SKM-1 (cell line): ENCODE data around the gene PLXNA2.

Source experiments
- DNase-seq: peaks from one replicate; lab custom pipeline; 2025; ENCODE audit not compliant: unreplicated experiment; lab: John Stamatoyannopoulos, UW

The PLXNA2 gene

GRCh38 chr1:208004851-208005250 is 239.3 kb downstream of the PLXNA2 start:
- no peak for DNase-seq

GRCh38 chr1:208003241-208003640 is 240.9 kb downstream of the PLXNA2 start:
- DNase-seq = no peak

GRCh38 chr1:208002672-208003071 is 241.5 kb downstream of the PLXNA2 start:
- no peak for DNase-seq

DNA sequence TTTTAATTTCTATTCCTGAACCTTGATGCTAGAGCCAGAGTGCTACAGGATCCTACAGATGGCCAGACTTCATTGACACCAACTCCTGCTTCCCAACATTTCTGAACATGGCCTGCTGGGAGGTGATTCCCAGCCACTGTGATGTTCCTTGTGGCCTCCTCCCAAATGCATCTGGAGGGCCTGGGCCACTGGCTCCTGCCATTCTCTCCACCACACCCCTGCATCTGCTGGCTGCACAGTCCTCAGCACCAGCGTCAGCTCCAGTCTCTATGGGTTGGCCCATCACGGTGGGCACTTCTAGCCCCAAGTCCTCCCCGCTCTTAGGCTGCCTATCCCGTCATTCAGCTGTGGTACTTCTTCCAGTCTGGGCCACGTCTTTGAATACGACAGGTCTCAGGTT is 242.1 kb downstream of the PLXNA2 start:
- no peak for DNase-seq

GRCh38 chr1:208000504-208000903 is 243.7 kb downstream of the PLXNA2 start:
- no peak for DNase-seq

DNA sequence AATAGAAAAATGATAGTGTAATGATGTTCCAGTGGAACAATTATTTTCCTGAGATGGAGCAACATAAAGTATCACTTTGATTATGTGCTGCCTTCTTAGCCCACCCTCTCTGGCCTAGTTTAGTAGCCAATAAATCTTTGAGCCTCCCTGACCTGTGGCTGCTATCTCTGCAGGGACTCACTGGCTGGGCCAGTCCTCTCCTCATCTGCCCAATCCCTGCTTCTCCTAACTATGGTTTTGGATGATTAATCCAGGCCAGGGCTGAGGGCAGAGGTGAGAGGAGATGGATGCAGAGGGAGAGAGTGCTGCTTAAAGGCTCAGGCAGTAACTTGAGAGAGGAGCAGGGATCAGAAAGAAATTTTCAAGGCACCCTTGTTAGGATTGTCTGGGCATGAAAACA is 244.2 kb downstream of the PLXNA2 start:
- DNase-seq = no peak

- no peak for DNase-seq
These were observed 244.8 kb downstream of the PLXNA2 start for GRCh38 chr1:207999274-207999915.

- DNase-seq = no peak
These were observed 245.5 kb downstream of the PLXNA2 start for GRCh38 chr1:207998691-207999090.

- peak; percentile 82 for DNase-seq
These were observed 246.5 kb downstream of the PLXNA2 start for GRCh38 chr1:207997486-207998268.

DNA sequence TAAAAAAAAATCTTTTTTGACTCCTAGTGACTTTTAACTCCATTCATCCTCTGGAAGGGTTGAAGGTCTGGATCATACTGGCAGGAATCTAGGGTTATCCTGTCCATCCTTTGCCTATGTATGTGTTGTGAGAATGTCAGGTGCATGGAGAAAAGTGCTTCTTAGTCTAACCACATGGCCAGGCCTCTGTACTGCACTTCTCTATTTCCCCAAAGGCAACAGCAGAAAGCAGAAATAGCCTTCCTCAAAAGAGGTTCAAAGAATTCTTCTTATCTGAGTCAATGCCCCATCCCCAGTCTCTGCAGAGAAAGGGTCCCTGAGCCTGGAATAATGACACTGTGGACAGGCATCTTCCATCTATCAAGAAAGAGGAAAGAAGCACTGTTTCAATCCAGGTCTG is 247.5 kb downstream of the PLXNA2 start:
- peak; percentile 85 for DNase-seq

GRCh38 chr1:207995576-207995975 is 248.6 kb downstream of the PLXNA2 start:
- no peak for DNase-seq

DNA sequence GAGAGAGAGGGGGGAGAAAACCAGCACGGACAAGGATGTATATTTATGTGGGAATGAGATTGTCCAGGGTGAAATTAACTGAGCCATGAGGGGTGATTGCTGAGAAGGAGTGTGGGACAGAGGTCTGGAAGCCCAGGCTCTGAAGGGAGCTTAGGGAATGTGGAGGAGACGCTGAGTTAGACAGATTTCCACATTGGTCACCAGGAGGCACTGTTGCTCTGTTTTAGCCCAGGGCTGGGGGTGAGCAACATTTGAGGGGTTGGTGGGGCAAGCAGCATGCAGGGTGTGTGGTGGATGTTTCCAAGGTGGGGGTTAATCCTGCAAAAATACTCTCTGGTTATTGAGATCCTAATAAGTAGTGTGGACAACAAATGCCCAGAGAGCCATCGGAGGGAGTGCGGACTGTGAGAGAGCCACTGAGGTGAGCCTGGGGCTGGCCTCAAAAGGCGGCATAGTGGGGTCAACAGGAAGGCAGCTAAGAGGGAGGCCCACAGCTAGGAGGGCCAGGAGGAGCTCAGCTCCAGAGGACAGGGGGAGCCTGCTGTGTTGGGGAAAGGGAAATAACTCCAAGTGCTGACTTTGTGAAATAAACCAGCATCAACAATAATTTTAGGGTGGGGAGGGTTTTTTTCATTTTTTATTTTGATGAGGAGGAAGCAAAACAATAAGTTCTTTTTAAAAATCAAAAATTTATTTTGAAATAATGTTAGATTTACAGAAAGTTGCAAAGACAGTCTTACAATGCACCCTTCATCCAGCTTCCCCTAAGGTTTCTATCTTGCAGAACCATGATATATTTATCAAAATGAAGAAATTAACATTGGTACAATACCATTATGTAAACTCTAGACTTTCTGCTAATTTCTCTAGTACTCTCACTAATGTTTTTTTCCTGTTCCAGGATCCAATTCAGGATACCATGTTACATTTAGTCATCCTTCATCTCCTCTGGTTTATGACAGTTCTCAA is 250.4 kb downstream of the PLXNA2 start:
- DNase-seq = no peak

DNA sequence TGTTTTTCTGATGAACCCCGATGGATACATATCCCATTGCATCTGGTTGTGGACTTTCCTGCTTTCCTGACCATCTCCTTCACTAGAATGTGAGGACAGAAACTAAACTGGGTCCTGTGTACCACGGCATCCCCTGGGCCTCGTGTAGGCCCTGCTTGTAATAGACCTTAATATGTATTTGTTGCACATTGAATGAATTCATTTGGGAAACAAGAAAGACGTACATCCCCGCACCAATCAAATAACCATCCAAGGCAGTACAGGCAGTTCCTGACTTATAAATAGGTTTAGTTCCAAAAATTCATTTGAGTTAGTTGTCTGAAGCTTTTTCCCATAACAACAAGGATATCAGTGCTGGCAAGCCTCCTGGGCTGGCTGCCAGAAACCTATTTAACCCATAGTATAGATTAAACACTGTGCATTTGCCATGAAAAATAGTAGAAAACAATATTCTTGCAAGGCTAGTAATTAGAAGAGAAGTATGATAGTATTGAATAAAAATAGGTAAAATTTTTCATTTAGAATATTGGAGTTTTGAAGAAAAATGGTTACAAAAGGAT is 251.4 kb downstream of the PLXNA2 start:
- DNase-seq = no peak

GRCh38 chr1:207991583-207992026 is 252.6 kb downstream of the PLXNA2 start:
- no peak for DNase-seq

DNA sequence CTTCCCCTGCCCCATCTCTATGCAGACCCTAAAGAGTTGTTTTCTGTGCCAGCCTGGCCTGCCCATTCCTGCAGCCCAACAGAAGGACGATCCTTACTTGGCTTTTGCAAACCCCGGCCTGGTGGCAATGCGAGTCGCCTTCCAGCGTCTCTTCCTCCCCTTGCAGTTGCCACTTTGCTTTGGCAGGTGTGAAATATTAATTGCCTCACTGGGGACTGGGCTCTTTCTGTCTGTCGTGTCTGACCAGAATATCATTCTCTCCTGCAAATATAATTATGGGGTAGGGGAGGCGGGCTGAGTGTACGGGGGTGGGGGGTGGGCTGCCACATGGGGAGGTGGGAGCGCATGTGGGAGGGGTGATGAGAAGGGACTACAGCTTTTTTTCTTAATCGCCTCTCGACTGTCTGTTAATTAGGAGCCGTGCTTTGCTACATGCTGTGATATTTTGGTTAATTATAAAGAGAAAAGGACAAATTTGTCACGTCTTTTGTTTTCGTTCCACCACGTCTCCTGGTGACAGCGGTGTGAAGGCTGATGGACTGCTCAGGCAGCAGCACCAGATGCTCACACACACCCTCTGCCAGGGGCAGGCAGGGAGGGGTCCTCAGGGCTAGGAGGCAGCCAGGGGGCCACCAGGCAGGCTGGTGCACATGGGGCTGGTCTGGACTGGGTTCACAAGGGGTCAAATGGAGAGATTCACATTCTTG is 253.2 kb downstream of the PLXNA2 start:
- no peak for DNase-seq

DNA sequence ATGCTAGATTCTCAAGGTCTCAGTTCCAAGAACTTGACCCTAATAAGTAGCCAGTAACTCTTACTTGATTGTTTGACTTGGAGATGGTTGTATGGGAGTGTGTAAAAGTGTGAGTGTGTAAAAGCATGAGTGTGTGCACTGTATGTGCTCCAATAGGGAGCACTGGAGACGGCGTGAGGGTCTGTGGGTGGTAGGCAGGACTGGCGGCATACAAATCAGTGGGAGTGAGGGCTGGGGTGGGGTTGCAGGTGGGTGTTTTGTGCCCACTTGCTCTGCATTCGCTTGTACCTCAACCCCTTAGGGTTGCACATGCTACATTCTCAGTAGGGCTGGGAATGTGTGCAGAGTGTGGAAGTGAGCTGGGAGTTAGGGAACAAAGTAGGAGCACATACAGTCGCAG is 253.7 kb downstream of the PLXNA2 start:
- DNase-seq = no peak

GRCh38 chr1:207988326-207989165 is 255.6 kb downstream of the PLXNA2 start:
- peak; percentile 19 for DNase-seq

DNA sequence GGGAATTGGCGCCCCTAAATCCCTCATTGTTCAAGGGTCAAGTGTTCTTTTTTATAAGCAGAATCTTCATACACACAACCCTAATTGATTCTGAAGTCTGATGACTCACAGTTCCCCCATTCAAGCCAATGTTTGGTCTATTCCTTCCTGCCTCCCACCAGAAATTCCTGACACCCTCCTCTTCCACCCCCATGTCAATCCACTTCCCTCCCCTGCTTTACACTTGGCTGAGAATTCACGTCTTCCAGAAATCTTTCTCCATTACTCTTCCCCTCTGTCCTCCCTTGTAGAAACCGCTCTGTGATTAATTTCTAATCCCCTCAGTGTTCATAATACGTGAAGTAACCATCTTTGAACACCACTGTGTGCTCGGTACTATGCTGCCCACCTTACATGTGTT is 257.0 kb downstream of the PLXNA2 start:
- no peak for DNase-seq

DNA sequence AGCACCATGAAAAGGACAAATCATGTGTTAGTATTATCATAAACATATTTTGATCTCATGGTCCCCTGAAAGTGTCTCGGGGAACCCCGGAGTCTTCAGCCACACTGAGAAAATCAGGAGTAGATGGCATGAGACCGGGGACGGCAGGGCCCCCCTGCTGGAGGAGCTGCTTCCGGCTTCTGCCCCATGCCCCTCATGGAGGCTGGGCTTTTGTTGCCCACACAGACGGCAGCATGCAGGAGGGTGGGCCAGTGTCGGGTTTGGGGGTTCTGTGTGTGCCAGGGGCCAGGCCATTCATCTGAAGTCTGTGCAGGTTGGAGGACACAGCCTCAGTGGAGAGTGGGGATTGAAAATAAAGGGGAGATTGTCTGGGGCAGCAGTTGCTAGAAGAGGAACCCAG is 258.2 kb downstream of the PLXNA2 start:
- no peak for DNase-seq
